ENCODE data around the gene RAD1. TPM values are rescaled to one million over a fixed set of nuclear protein-coding genes. Genes with fewer than 3 reads are reported as not detected.

Gene RAD1
- total and polyA plus RNA-seq, 12 donors = 10.5 to 42.2 (median 24.5) TPM

GRCh38 chr5:34876275-34876674 is 39.0 kb downstream of the RAD1 start:
- DNase-seq = no peak
- Histone ChIP-seq H3K4me1 (replicated peaks in 1 of 2) (no peaks in the 10 kb centered on the region), H3K9me3 (replicated peaks in 1 of 3) (peaks cover 0 to 7% (median 5%) of the 10 kb centered on the region in 3 donors), H3K27me3 (no peaks in the 10 kb centered on the region), H3K36me3 (replicated peaks in 1 of 2) (no peaks in the 10 kb centered on the region), H3K4me3 (no peak overlapping the region), H3K27ac (no peak overlapping the region)
- intact Hi-C loops (cut with DNase I) = no loop called here
- TF ChIP-seq CTCF (IDR thresholded peaks at IDR 0.05) = no peak
- TF ChIP-seq POLR2A (IDR thresholded peaks at IDR 0.05) = no peak

- 90 to 97% (median 95%) methylated on average over 2 of the region's 2 CpGs for WGBS, 4 donors
- Histone ChIP-seq H3K4me3 (no peak overlapping the region), H3K27me3 (no peaks in the 10 kb centered on the region), H3K27ac (no peak overlapping the region), H3K4me1 (replicated peaks in 1 of 2) (peaks cover 5 to 16% of the 10 kb centered on the region in 2 donors), H3K36me3 (replicated peaks in 1 of 2) (no peaks in the 10 kb centered on the region), H3K9me3 (replicated peaks in 1 of 3) (no peaks in the 10 kb centered on the region)
- no peak for DNase-seq
- no peak for TF ChIP-seq POLR2A (IDR thresholded peaks at IDR 0.05)
- no peak for TF ChIP-seq CTCF (IDR thresholded peaks at IDR 0.05)
- intact Hi-C loops (cut with DNase I) = no loop called here
These were observed 44.9 kb downstream of the RAD1 start for GRCh38 chr5:34870382-34870781.

GRCh38 chr5:34869256-34869655 is 46.0 kb downstream of the RAD1 start:
- intact Hi-C loops (cut with DNase I) = no loop called here
- 50 to 62% (median 51%) methylated on average over 1 of the region's 1 CpG for WGBS, 4 donors
- Histone ChIP-seq H3K4me1 (replicated peaks in 1 of 2) (peaks cover 5 to 16% of the 10 kb centered on the region in 2 donors), H3K9me3 (replicated peaks in 1 of 3) (no peaks in the 10 kb centered on the region), H3K4me3 (no peak overlapping the region), H3K27me3 (no peaks in the 10 kb centered on the region), H3K36me3 (replicated peaks in 1 of 2) (no peaks in the 10 kb centered on the region), H3K27ac (no peak overlapping the region)
- TF ChIP-seq POLR2A (IDR thresholded peaks at IDR 0.05) (no peak), CTCF (IDR thresholded peaks at IDR 0.05) (no peak)
- DNase-seq = no peak

GRCh38 chr5:34868791-34869190 is 46.5 kb downstream of the RAD1 start:
- no peak for DNase-seq
- Histone ChIP-seq H3K4me1 (replicated peaks in 1 of 2) (peaks cover 5 to 16% of the 10 kb centered on the region in 2 donors), H3K4me3 (no peak overlapping the region), H3K9me3 (replicated peaks in 1 of 3) (no peaks in the 10 kb centered on the region), H3K36me3 (replicated peaks in 1 of 2) (no peaks in the 10 kb centered on the region), H3K27me3 (no peaks in the 10 kb centered on the region), H3K27ac (no peak overlapping the region)
- WGBS, 4 donors = 85 to 90% (median 86%) methylated on average over 1 of the region's 1 CpG
- no peak for TF ChIP-seq CTCF (IDR thresholded peaks at IDR 0.05)
- no peak for TF ChIP-seq POLR2A (IDR thresholded peaks at IDR 0.05)
- intact Hi-C loops (cut with DNase I) = no loop called here

Measured in adrenal gland (tissue), 12 donors.